Measurements from ENCODE around the gene BST1.

BST1 gene

GRCh38 chr4:15702941-15703403, at the start of gene BST1:
TSS of gene BST1 (plus strand) at chr4:15703065. CDS start at chr4:15703145, 80 bp downstream.
- peak; percentile 22 for DNase-seq (ENCODE audit: low read depth)

GRCh38 chr4:15653420-15653819, 49.4 kb upstream of the BST1 start:
- DNase-seq (ENCODE audit: low read depth), result no peak

GRCh38 chr4:15653864-15654592, 48.8 kb upstream of the BST1 start:
- DNase-seq (ENCODE audit: low read depth), result no peak

- DNase-seq (ENCODE audit: low read depth), result peak; percentile 29
Measured at GRCh38 chr4:15654593-15655222, 48.2 kb upstream of the BST1 start.

- peak; percentile 72 for DNase-seq (ENCODE audit: low read depth)
Measured at GRCh38 chr4:15655223-15656037, 47.4 kb upstream of the BST1 start, which contains the start of gene FBXL5. TSS of gene FBXL5 (minus strand) at chr4:15655357. CDS start at chr4:15655287, 70 bp downstream.

- DNase-seq (ENCODE audit: low read depth), result no peak
Measured at GRCh38 chr4:15656038-15656470, 46.8 kb upstream of the BST1 start.

GRCh38 chr4:15657366-15657765, 45.5 kb upstream of the BST1 start:
- DNase-seq (ENCODE audit: low read depth), result no peak

GRCh38 chr4:15658136-15658770, 44.6 kb upstream of the BST1 start:
- no peak for DNase-seq (ENCODE audit: low read depth)

- no peak for DNase-seq (ENCODE audit: low read depth)
Measured at GRCh38 chr4:15658781-15659180, 44.1 kb upstream of the BST1 start.

- no peak for DNase-seq (ENCODE audit: low read depth)
Measured at GRCh38 chr4:15659768-15660570, 42.9 kb upstream of the BST1 start.

GRCh38 chr4:15665753-15666365, 37.0 kb upstream of the BST1 start:
- no peak for DNase-seq (ENCODE audit: low read depth)

- DNase-seq (ENCODE audit: low read depth), result no peak
Measured at GRCh38 chr4:15667006-15667405, 35.9 kb upstream of the BST1 start.

- DNase-seq (ENCODE audit: low read depth), result no peak
Measured at GRCh38 chr4:15668566-15669435, 34.1 kb upstream of the BST1 start.

- no peak for DNase-seq (ENCODE audit: low read depth)
Measured at GRCh38 chr4:15670576-15670975, 32.3 kb upstream of the BST1 start.

- DNase-seq (ENCODE audit: low read depth), result no peak
Measured at GRCh38 chr4:15672101-15672500, 30.8 kb upstream of the BST1 start.

- no peak for DNase-seq (ENCODE audit: low read depth)
Measured at GRCh38 chr4:15673337-15673736, 29.5 kb upstream of the BST1 start.

GRCh38 chr4:15674046-15674445, 28.8 kb upstream of the BST1 start:
- DNase-seq (ENCODE audit: low read depth), result no peak

- no peak for DNase-seq (ENCODE audit: low read depth)
Measured at GRCh38 chr4:15674926-15675325, 27.9 kb upstream of the BST1 start.

- no peak for DNase-seq (ENCODE audit: low read depth)
Measured at GRCh38 chr4:15675356-15675755, 27.5 kb upstream of the BST1 start.

GRCh38 chr4:15676039-15676438, 26.8 kb upstream of the BST1 start:
- no peak for DNase-seq (ENCODE audit: low read depth)

Measured in stimulated activated CD8-positive, alpha-beta memory T cell treated with anti-CD3 and anti-CD28 coated beads, Interleukin-4, amount 100 ng/mL, for 24 hours (primary cell).